Vagina (tissue), 2 donors: ENCODE data around the gene MESD.

Experiments
- POLR2A ChIP-seq, 2 donors: fragments of 450-650 bp; IDR thresholded peaks; one replicate each; pipeline ENCODE4 v1.6.1; 2017; ENCODE audit warnings: antibody characterized with exemption in 2 of 2, mild to moderate bottlenecking in 2 of 2, moderate library complexity in 2 of 2
- TF ChIP-seq, protein P1 (sequence below), 3 experiments: fragments of 450-650 bp in 2 of 3; fragments of 200-600 bp in 1 of 3; sonication (generic) in 1 of 3; IDR thresholded peaks; one replicate each; pipeline ENCODE4 v1.5.1; 2017 to 2019; ENCODE audit warnings: antibody characterized with exemption in 3 of 3, mild to moderate bottlenecking in 2 of 3, moderate library complexity in 2 of 3

- TF ChIP-seq POLR2A (IDR thresholded peaks at IDR 0.05) = no peak
- TF ChIP-seq, protein P1, sequence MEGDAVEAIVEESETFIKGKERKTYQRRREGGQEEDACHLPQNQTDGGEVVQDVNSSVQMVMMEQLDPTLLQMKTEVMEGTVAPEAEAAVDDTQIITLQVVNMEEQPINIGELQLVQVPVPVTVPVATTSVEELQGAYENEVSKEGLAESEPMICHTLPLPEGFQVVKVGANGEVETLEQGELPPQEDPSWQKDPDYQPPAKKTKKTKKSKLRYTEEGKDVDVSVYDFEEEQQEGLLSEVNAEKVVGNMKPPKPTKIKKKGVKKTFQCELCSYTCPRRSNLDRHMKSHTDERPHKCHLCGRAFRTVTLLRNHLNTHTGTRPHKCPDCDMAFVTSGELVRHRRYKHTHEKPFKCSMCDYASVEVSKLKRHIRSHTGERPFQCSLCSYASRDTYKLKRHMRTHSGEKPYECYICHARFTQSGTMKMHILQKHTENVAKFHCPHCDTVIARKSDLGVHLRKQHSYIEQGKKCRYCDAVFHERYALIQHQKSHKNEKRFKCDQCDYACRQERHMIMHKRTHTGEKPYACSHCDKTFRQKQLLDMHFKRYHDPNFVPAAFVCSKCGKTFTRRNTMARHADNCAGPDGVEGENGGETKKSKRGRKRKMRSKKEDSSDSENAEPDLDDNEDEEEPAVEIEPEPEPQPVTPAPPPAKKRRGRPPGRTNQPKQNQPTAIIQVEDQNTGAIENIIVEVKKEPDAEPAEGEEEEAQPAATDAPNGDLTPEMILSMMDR (IDR thresholded peaks at IDR 0.05) = no peak
These were observed 73.6 kb downstream of the MESD start for GRCh38 chr15:80916056-80916455.
